Measurements from ENCODE around the gene WDR76. TPM values are rescaled to one million over a fixed set of nuclear protein-coding genes. Genes with fewer than 3 reads are reported as not detected.

The WDR76 gene
- polyA plus RNA-seq, 1 of the 3 experiments (the other 2 are of a cell fraction): 1.8 TPM

DNA sequence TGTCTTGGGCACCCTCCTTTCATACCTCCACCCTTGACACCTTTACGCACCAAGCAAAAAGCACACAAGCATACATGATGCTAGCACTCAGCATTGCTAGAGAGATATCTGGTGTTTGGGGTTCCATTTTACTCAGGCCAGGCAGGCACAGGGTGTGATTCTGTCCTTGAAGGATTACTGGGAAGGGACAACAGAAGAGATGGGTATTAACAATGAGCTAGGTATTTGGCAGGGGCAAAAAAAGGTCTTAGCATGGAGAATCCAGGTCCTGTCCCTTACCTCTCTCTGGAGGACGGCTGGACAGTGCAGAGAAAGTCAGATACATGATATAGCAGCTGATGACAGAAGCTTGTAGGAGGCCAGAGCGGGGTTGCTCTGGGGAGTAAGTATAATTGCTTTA lies 30.2 kb upstream of the WDR76 start:
- WGBS (ENCODE audit: low lambda C conversion rate): 97% methylated on average over 3 of the region's 3 CpGs
- Histone ChIP-seq H3K27ac (ENCODE audit: low read depth in 2 of 2, low read length in 1 of 2) (peak overlapping the region in 1 of 2 experiments; percentile 31; a peak in 2 of 4 replicates), H3K79me2 (ENCODE audit: insufficient read depth) (peaks cover 51% of the 10 kb centered on the region), H3K9me3 (no peaks in the 10 kb centered on the region), H3K4me1 (ENCODE audit: control insufficient read depth in 1 of 2, insufficient read depth in 2 of 2, low read depth in 1 of 2, low read length in 1 of 2) (peaks cover 20 to 29% of the 10 kb centered on the region in 2 experiments), H3K27me3 (ENCODE audit: insufficient read depth) (no peaks in the 10 kb centered on the region), H3K4me3 (ENCODE audit: low read depth in 2 of 2, low read length in 1 of 2) (no peak overlapping the region), H3K9ac (no peak overlapping the region), H3F3A (replicated peaks; ENCODE audit: insufficient read depth) (peaks cover 46% of the 10 kb centered on the region), H2AFZ (ENCODE audit: low read depth) (no peak overlapping the region), H3K4me2 (no peak overlapping the region), H3K36me3 (replicated peaks in 1 of 2; ENCODE audit: control insufficient read depth in 1 of 2, insufficient read depth in 2 of 2, low read length in 1 of 2) (peaks cover 43 to 47% of the 10 kb centered on the region in 2 experiments), H3K9me2 (no peaks in the 10 kb centered on the region), H4K20me1 (ENCODE audit: insufficient read depth) (peaks cover 28% of the 10 kb centered on the region)
- POLR2A ChIA-PET: interaction anchor here (0.6 to 1.2 kb wide), 2 partner anchors 28 to 782 kb away, joined by 3 to 4 read pairs; partner anchors contain the start of gene MFAP1
- DNase-seq: no peak
- TF ChIP-seq SMC3 (IDR thresholded peaks at IDR 0.05; ENCODE audit: low read depth, low read length) (no peak), TCF12 (IDR thresholded peaks at IDR 0.05) (no peak), JUND (IDR thresholded peaks at IDR 0.05) (no peak), EZH2phosphoT487 (IDR thresholded peaks at IDR 0.05; ENCODE audit: borderline replicate concordance, low read depth) (no peak), TEAD4 (IDR thresholded peaks at IDR 0.05; ENCODE audit: borderline replicate concordance, insufficient read depth) (no peak), FOXM1 (IDR thresholded peaks at IDR 0.05; ENCODE audit: low read depth) (no peak)
- TF ChIP-seq, protein P1, sequence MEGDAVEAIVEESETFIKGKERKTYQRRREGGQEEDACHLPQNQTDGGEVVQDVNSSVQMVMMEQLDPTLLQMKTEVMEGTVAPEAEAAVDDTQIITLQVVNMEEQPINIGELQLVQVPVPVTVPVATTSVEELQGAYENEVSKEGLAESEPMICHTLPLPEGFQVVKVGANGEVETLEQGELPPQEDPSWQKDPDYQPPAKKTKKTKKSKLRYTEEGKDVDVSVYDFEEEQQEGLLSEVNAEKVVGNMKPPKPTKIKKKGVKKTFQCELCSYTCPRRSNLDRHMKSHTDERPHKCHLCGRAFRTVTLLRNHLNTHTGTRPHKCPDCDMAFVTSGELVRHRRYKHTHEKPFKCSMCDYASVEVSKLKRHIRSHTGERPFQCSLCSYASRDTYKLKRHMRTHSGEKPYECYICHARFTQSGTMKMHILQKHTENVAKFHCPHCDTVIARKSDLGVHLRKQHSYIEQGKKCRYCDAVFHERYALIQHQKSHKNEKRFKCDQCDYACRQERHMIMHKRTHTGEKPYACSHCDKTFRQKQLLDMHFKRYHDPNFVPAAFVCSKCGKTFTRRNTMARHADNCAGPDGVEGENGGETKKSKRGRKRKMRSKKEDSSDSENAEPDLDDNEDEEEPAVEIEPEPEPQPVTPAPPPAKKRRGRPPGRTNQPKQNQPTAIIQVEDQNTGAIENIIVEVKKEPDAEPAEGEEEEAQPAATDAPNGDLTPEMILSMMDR (IDR thresholded peaks at IDR 0.05): no peak
- TF ChIP-seq, protein P2, sequence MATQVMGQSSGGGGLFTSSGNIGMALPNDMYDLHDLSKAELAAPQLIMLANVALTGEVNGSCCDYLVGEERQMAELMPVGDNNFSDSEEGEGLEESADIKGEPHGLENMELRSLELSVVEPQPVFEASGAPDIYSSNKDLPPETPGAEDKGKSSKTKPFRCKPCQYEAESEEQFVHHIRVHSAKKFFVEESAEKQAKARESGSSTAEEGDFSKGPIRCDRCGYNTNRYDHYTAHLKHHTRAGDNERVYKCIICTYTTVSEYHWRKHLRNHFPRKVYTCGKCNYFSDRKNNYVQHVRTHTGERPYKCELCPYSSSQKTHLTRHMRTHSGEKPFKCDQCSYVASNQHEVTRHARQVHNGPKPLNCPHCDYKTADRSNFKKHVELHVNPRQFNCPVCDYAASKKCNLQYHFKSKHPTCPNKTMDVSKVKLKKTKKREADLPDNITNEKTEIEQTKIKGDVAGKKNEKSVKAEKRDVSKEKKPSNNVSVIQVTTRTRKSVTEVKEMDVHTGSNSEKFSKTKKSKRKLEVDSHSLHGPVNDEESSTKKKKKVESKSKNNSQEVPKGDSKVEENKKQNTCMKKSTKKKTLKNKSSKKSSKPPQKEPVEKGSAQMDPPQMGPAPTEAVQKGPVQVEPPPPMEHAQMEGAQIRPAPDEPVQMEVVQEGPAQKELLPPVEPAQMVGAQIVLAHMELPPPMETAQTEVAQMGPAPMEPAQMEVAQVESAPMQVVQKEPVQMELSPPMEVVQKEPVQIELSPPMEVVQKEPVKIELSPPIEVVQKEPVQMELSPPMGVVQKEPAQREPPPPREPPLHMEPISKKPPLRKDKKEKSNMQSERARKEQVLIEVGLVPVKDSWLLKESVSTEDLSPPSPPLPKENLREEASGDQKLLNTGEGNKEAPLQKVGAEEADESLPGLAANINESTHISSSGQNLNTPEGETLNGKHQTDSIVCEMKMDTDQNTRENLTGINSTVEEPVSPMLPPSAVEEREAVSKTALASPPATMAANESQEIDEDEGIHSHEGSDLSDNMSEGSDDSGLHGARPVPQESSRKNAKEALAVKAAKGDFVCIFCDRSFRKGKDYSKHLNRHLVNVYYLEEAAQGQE (IDR thresholded peaks at IDR 0.05; ENCODE audit: low read depth, low read length): no peak
- CTCF ChIA-PET: interaction anchor here (0.6 kb wide), 1 partner anchor 8 kb away, joined by 3 read pairs; no protein-coding TSS in a partner anchor

DNA sequence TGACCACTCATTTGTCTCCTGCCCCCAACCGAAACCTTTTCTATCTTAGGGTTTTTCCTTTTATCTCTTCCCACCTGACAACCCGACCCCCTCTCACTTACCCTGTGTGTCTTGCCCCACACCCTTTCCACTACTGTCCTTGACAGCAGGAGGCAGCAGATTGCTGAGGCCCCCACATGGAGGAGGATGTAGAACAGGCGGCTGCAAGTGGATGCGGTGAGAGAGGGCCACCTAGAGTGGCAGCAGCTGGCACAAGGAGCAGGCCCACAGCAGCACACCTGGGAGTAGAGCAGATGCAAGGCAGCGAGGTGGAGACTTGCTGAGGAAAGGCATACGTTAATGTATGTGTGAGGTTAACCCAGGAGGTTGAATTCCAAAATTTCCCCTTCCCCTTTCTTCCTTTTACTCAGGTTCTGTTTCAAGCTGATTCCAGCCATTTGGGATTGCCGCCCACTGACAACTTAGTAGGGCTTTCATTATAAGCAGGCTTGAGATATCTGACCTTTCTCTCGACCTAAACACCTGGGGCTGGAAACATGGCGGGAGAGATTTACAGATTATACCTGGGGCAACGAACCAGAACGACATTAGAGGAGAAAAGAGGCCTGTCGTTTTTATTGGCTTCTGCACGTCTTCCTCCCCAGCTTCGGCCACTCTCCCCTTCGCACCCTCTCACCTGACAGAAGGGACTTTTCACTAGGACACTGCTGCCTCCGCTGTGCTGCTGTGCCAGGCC lies 27.4 kb upstream of the WDR76 start:
- Histone ChIP-seq H3K4me2 (no peak overlapping the region), H3K4me1 (ENCODE audit: control insufficient read depth in 1 of 2, insufficient read depth in 2 of 2, low read depth in 1 of 2, low read length in 1 of 2) (peaks cover 9 to 17% of the 10 kb centered on the region in 2 experiments), H3K9ac (no peak overlapping the region), H3K36me3 (replicated peaks in 1 of 2; ENCODE audit: control insufficient read depth in 1 of 2, insufficient read depth in 2 of 2, low read length in 1 of 2) (peaks cover 46 to 50% of the 10 kb centered on the region in 2 experiments), H4K20me1 (ENCODE audit: insufficient read depth) (peaks cover 20% of the 10 kb centered on the region), H3K27me3 (ENCODE audit: insufficient read depth) (no peaks in the 10 kb centered on the region), H3K79me2 (ENCODE audit: insufficient read depth) (peaks cover 44% of the 10 kb centered on the region), H3K27ac (ENCODE audit: low read depth in 2 of 2, low read length in 1 of 2) (peak overlapping the region in 1 of 2 experiments; percentile 92; a peak in 2 of 4 replicates), H3K9me2 (no peaks in the 10 kb centered on the region), H3K9me3 (no peaks in the 10 kb centered on the region), H2AFZ (ENCODE audit: low read depth) (no peak overlapping the region), H3K4me3 (ENCODE audit: low read depth in 2 of 2, low read length in 1 of 2) (no peak overlapping the region), H3F3A (replicated peaks; ENCODE audit: insufficient read depth) (peaks cover 42% of the 10 kb centered on the region)
- no peak for DNase-seq
- ChIA-PET POLR2A (interaction anchor here (0.6 kb wide), 1 partner anchor 46 kb away, joined by 4 read pairs; no protein-coding TSS in a partner anchor), CTCF (interaction anchor here (1.1 kb wide), 1 partner anchor 29 kb away, joined by 4 read pairs; no protein-coding TSS in a partner anchor)
- 92% methylated on average over 16 of the region's 16 CpGs for WGBS (ENCODE audit: low lambda C conversion rate)
- no peak for TF ChIP-seq ELF1 (IDR thresholded peaks at IDR 0.05)
- TF ChIP-seq, protein P3, sequence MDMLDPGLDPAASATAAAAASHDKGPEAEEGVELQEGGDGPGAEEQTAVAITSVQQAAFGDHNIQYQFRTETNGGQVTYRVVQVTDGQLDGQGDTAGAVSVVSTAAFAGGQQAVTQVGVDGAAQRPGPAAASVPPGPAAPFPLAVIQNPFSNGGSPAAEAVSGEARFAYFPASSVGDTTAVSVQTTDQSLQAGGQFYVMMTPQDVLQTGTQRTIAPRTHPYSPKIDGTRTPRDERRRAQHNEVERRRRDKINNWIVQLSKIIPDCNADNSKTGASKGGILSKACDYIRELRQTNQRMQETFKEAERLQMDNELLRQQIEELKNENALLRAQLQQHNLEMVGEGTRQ (IDR thresholded peaks at IDR 0.05; ENCODE audit: borderline replicate concordance, low read depth, low read length): no peak
- TF ChIP-seq FOSL2 (IDR thresholded peaks at IDR 0.05; ENCODE audit: borderline replicate concordance, low read depth): no peak
- no peak for TF ChIP-seq SMC3 (IDR thresholded peaks at IDR 0.05; ENCODE audit: low read depth, low read length)
- TF ChIP-seq, protein P4, sequence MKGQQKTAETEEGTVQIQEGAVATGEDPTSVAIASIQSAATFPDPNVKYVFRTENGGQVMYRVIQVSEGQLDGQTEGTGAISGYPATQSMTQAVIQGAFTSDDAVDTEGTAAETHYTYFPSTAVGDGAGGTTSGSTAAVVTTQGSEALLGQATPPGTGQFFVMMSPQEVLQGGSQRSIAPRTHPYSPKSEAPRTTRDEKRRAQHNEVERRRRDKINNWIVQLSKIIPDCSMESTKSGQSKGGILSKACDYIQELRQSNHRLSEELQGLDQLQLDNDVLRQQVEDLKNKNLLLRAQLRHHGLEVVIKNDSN (IDR thresholded peaks at IDR 0.05; ENCODE audit: borderline replicate concordance, low read depth): no peak
- TF ChIP-seq, protein P2 (IDR thresholded peaks at IDR 0.05; ENCODE audit: low read depth, low read length): no peak
- TF ChIP-seq FOXJ3 (CRISPR knock-in tag; IDR thresholded peaks at IDR 0.05): no peak
- no peak for TF ChIP-seq NRF1 (IDR thresholded peaks at IDR 0.05; ENCODE audit: low read depth, low read length)

Data from SK-N-SH (cell line).